HepG2 (cell line): Measurements from ENCODE around the gene SPSB2. TPM values are rescaled to one million over a fixed set of nuclear protein-coding genes. Genes with fewer than 3 reads are reported as not detected.

Source experiments
- ELF4 ChIP-seq: sonication (generic); formaldehyde crosslinking; IDR thresholded peaks from 2 replicates; pipeline ENCODE4 v1.5.0; 2020; ENCODE audit warnings: missing genetic modification reagents, mild to moderate bottlenecking, moderate library complexity, borderline replicate concordance
- FOXO1 ChIP-seq: sonication (generic); formaldehyde crosslinking; IDR thresholded peaks from 2 replicates; pipeline ENCODE4 v1.4.0; 2020; ENCODE audit warnings: missing genetic modification reagents
- MXD4 ChIP-seq: IDR thresholded peaks from 2 replicates; pipeline ENCODE4 v1.6.1; 2016; ENCODE audit warnings: mild to moderate bottlenecking, missing biosample characterization, missing genetic modification reagents
- NR2F2 ChIP-seq: IDR thresholded peaks from 2 replicates; pipeline ENCODE4 v1.6.1; 2012; ENCODE audit warnings: low read depth, inconsistent platforms, borderline replicate concordance
- RFXANK ChIP-seq: IDR thresholded peaks from 2 replicates; pipeline ENCODE4 v1.6.1; 2016
- STAT6 ChIP-seq: sonication (generic); formaldehyde crosslinking; IDR thresholded peaks from 2 replicates; pipeline ENCODE4 v1.4.0; 2020; ENCODE audit warnings: missing genetic modification reagents, mild to moderate bottlenecking, borderline replicate concordance
- TAF15 ChIP-seq: fragments of 200-400 bp; formaldehyde crosslinking; IDR thresholded peaks from one replicate; pipeline ENCODE4 v1.6.1; 2018; ENCODE audit warnings: mild to moderate bottlenecking, low read depth, low read length; ENCODE audit not compliant: poor library complexity, severe bottlenecking
- TEAD3 ChIP-seq: optimal IDR thresholded peaks from 2 replicates; pipeline ENCODE3; 2016; ENCODE audit warnings: borderline replicate concordance
- THAP9 ChIP-seq: sonication (generic); formaldehyde crosslinking; IDR thresholded peaks from 2 replicates; pipeline ENCODE4; 2020; ENCODE audit warnings: missing genetic modification reagents, mild to moderate bottlenecking, borderline replicate concordance
- YEATS4 ChIP-seq: sonication (generic); formaldehyde crosslinking; IDR thresholded peaks from 2 replicates; pipeline ENCODE4 v1.4.0; 2020; ENCODE audit warnings: missing genetic modification reagents, borderline replicate concordance
- ZNF282 ChIP-seq: fragments of 450-650 bp; IDR thresholded peaks from 2 replicates; pipeline ENCODE4 v1.6.1; 2018; ENCODE audit not compliant: partially characterized antibody
- ZNF546 ChIP-seq: sonication (generic); formaldehyde crosslinking; conservative IDR thresholded peaks from 2 replicates; pipeline ENCODE4 v1.8.1; 2023; ENCODE audit warnings: mild to moderate bottlenecking, missing genetic modification reagents
- ZNF552 ChIP-seq: sonication (generic); formaldehyde crosslinking; IDR thresholded peaks from 2 replicates; pipeline ENCODE4 v1.9.0; 2022; ENCODE audit warnings: missing genetic modification reagents, mild to moderate bottlenecking, borderline replicate concordance
- polyA plus RNA-seq, 8 experiments: library from polyadenylated mRNA; depleted of rRNA in 3 of 8; stranded (reverse) in 7 of 8; unstranded in 1 of 8; fragments of >200 nt; fragmentation: Illumina TruSeq in 4 of 8; extraction: Trizol in 4 of 8; gene quantifications; 2 replicates each; pipeline versions ENCODE4 v1.2.1 to v1.2.3, GENCODE V29; 2011 to 2016; ENCODE audit warnings: low read depth in 4 of 8, missing spikeins in 1 of 8, mixed read lengths in 1 of 8; ENCODE audit not compliant: insufficient read depth in 1 of 8
- total RNA-seq, 5 experiments: library from RNA; depleted of rRNA; stranded (reverse); fragments of >200 nt; fragmentation: Illumina TruSeq; extraction: Trizol; gene quantifications; 2 replicates each; pipeline ENCODE4 v1.2.3, GENCODE V29; 2016; ENCODE audit warnings: low read depth in 1 of 5
- TF ChIP-seq, protein P1 (sequence below): sonication (generic); formaldehyde crosslinking; IDR thresholded peaks from 2 replicates; pipeline ENCODE4 v1.5.1; 2020; ENCODE audit warnings: missing genetic modification reagents, mild to moderate bottlenecking, borderline replicate concordance
- TF ChIP-seq, protein P2 (sequence below): sonication (generic); formaldehyde crosslinking; IDR thresholded peaks from 2 replicates; pipeline ENCODE4 v1.8.1; 2022; ENCODE audit warnings: mild to moderate bottlenecking, missing genetic modification reagents
- TF ChIP-seq, protein P3 (sequence below): sonication (generic); formaldehyde crosslinking; IDR thresholded peaks from 2 replicates; pipeline ENCODE4 v1.5.1; 2020; ENCODE audit warnings: missing genetic modification reagents, mild to moderate bottlenecking, borderline replicate concordance
- TF ChIP-seq, protein P4 (sequence below): sonication (generic); formaldehyde crosslinking; IDR thresholded peaks from 2 replicates; pipeline ENCODE4 v1.5.0; 2020; ENCODE audit warnings: missing genetic modification reagents

The SPSB2 gene
- total and polyA plus RNA-seq, 2 of the 13 experiments (the other 11 are each of a cell fraction or from before 2014, with no cell fraction given): 2.0 to 6.2 TPM

- peak; percentile 78 for TF ChIP-seq YEATS4 (CRISPR knock-in tag)
- no peak for TF ChIP-seq RFXANK (CRISPR knock-in tag)
- peak; percentile 34; the same call in 1 of the 2 replicates for TF ChIP-seq MXD4 (CRISPR knock-in tag)
- TF ChIP-seq FOXO1 (CRISPR knock-in tag): 0 out of 2 replicates have a peak, but pooled peaks have one; percentile 25
- TF ChIP-seq, protein P1, sequence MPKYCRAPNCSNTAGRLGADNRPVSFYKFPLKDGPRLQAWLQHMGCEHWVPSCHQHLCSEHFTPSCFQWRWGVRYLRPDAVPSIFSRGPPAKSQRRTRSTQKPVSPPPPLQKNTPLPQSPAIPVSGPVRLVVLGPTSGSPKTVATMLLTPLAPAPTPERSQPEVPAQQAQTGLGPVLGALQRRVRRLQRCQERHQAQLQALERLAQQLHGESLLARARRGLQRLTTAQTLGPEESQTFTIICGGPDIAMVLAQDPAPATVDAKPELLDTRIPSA (CRISPR knock-in tag): no peak
- TF ChIP-seq NR2F2: peak; percentile 10; the same call in 1 of the 2 replicates
- TF ChIP-seq THAP9 (CRISPR knock-in tag): peak; percentile 70; the same call in 1 of the 2 replicates
- no peak for TF ChIP-seq TAF15
- no peak; the same call in 1 of the 2 replicates for TF ChIP-seq ELF4 (CRISPR knock-in tag)
- TF ChIP-seq, protein P2, sequence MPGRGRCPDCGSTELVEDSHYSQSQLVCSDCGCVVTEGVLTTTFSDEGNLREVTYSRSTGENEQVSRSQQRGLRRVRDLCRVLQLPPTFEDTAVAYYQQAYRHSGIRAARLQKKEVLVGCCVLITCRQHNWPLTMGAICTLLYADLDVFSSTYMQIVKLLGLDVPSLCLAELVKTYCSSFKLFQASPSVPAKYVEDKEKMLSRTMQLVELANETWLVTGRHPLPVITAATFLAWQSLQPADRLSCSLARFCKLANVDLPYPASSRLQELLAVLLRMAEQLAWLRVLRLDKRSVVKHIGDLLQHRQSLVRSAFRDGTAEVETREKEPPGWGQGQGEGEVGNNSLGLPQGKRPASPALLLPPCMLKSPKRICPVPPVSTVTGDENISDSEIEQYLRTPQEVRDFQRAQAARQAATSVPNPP (CRISPR knock-in tag): no peak
- TF ChIP-seq ZNF552: 0 out of 2 replicates have a peak, but pooled peaks have one; percentile 45
- TF ChIP-seq, protein P3, sequence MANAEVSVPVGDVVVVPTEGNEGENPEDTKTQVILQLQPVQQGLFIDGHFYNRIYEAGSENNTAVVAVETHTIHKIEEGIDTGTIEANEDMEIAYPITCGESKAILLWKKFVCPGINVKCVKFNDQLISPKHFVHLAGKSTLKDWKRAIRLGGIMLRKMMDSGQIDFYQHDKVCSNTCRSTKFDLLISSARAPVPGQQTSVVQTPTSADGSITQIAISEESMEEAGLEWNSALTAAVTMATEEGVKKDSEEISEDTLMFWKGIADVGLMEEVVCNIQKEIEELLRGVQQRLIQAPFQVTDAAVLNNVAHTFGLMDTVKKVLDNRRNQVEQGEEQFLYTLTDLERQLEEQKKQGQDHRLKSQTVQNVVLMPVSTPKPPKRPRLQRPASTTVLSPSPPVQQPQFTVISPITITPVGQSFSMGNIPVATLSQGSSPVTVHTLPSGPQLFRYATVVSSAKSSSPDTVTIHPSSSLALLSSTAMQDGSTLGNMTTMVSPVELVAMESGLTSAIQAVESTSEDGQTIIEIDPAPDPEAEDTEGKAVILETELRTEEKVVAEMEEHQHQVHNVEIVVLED (CRISPR knock-in tag): peak; percentile 15; the same call in 1 of the 2 replicates
- TF ChIP-seq STAT6: no peak
- no peak for TF ChIP-seq ZNF282
- TF ChIP-seq TEAD3 (CRISPR knock-in tag): no peak
- TF ChIP-seq, protein P4, sequence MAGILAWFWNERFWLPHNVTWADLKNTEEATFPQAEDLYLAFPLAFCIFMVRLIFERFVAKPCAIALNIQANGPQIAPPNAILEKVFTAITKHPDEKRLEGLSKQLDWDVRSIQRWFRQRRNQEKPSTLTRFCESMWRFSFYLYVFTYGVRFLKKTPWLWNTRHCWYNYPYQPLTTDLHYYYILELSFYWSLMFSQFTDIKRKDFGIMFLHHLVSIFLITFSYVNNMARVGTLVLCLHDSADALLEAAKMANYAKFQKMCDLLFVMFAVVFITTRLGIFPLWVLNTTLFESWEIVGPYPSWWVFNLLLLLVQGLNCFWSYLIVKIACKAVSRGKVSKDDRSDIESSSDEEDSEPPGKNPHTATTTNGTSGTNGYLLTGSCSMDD (CRISPR knock-in tag): no peak
- no peak for TF ChIP-seq ZNF546 (CRISPR knock-in tag)
Observed at GRCh38 chr12:6828781-6829535, 44.1 kb downstream of the SPSB2 start (continued).
